ENCODE data around the gene CRIP2. TPM values are rescaled to one million over a fixed set of nuclear protein-coding genes. Genes with fewer than 3 reads are reported as not detected.

CRIP2 gene
- polyA plus RNA-seq, 1 donor (not counting 4 experiments of a cell fraction or from before 2014, with no cell fraction given) = 4.8 TPM

GRCh38 chr14:105430042-105430441 is 44.6 kb upstream of the CRIP2 start:
- FAIRE-seq (no peak), DNase-seq (ENCODE audit: low read depth, low spot score) (no peak)
- dilution Hi-C loops (cut with MboI; ENCODE audit: extremely low pct_ligation_motif_present, low sequenced_read_pairs) = no loop called here
- Histone ChIP-seq H3K4me2 (ENCODE audit: control insufficient read depth, extremely low read depth, insufficient read depth, low read depth, low read length) (no peak overlapping the region), H2AFZ (ENCODE audit: control insufficient read depth, low read length) (no peak overlapping the region), H3K27me3 (ENCODE audit: control insufficient read depth, extremely low read depth, insufficient read depth, low read length) (no peaks in the 10 kb centered on the region), H3K36me3 (ENCODE audit: control insufficient read depth in 2 of 2, extremely low read depth in 1 of 2, insufficient read depth in 2 of 2, low read length in 2 of 2) (peaks cover 9 to 23% of the 10 kb centered on the region in 2 experiments), H3K9me3 (ENCODE audit: control insufficient read depth, low read depth, low read length) (no peaks in the 10 kb centered on the region), H3K9me1 (ENCODE audit: control insufficient read depth, extremely low read depth, insufficient read depth, low read length) (peaks cover 2% of the 10 kb centered on the region), H3K9ac (ENCODE audit: control insufficient read depth, extremely low read depth, insufficient read depth, low read length) (no peak overlapping the region), H3K27ac (ENCODE audit: control insufficient read depth, insufficient read depth, low read length) (no peak overlapping the region), H3K79me2 (ENCODE audit: control insufficient read depth, insufficient read depth, low read length) (peaks cover 82% of the 10 kb centered on the region), H4K20me1 (ENCODE audit: control insufficient read depth, extremely low read depth, insufficient read depth, low read length) (peaks cover 23% of the 10 kb centered on the region), H3K4me3 (ENCODE audit: control insufficient read depth in 2 of 3, extremely low read depth in 1 of 3, insufficient read depth in 2 of 3, low read depth in 1 of 3, low read length in 3 of 3) (no peak overlapping the region), H3K4me1 (ENCODE audit: control insufficient read depth, extremely low read depth, insufficient read depth, low read length) (peaks cover 13% of the 10 kb centered on the region)
- TF ChIP-seq CTCF (optimal IDR thresholded peaks at IDR 0.05 in 1 of 3, IDR thresholded peaks at IDR 0.05 in 1 of 3, conservative IDR thresholded peaks at IDR 0.05 in 1 of 3; ENCODE audit: extremely low read depth in 1 of 3, insufficient read depth in 2 of 3, low read length in 3 of 3) = no peak
- TF ChIP-seq EZH2 (IDR thresholded peaks at IDR 0.05; ENCODE audit: low read length) = no peak

GRCh38 chr14:105430565-105430964 is 44.1 kb upstream of the CRIP2 start:
- Histone ChIP-seq H3K27ac (ENCODE audit: control insufficient read depth, insufficient read depth, low read length) (peak overlapping the region; percentile 47), H3K79me2 (ENCODE audit: control insufficient read depth, insufficient read depth, low read length) (peaks cover 82% of the 10 kb centered on the region), H3K4me1 (ENCODE audit: control insufficient read depth, extremely low read depth, insufficient read depth, low read length) (peaks cover 13% of the 10 kb centered on the region), H3K9ac (ENCODE audit: control insufficient read depth, extremely low read depth, insufficient read depth, low read length) (no peak overlapping the region), H3K36me3 (ENCODE audit: control insufficient read depth in 2 of 2, extremely low read depth in 1 of 2, insufficient read depth in 2 of 2, low read length in 2 of 2) (peaks cover 6 to 23% of the 10 kb centered on the region in 2 experiments), H4K20me1 (ENCODE audit: control insufficient read depth, extremely low read depth, insufficient read depth, low read length) (peaks cover 23% of the 10 kb centered on the region), H3K9me3 (ENCODE audit: control insufficient read depth, low read depth, low read length) (no peaks in the 10 kb centered on the region), H2AFZ (ENCODE audit: control insufficient read depth, low read length) (no peak overlapping the region), H3K4me2 (ENCODE audit: control insufficient read depth, extremely low read depth, insufficient read depth, low read depth, low read length) (peak overlapping the region; percentile 62), H3K4me3 (ENCODE audit: control insufficient read depth in 2 of 3, extremely low read depth in 1 of 3, insufficient read depth in 2 of 3, low read depth in 1 of 3, low read length in 3 of 3) (peak overlapping the region in 1 of 3 experiments; percentile 26), H3K9me1 (ENCODE audit: control insufficient read depth, extremely low read depth, insufficient read depth, low read length) (peaks cover 2% of the 10 kb centered on the region), H3K27me3 (ENCODE audit: control insufficient read depth, extremely low read depth, insufficient read depth, low read length) (no peaks in the 10 kb centered on the region)
- DNase-seq (ENCODE audit: low read depth, low spot score) (peak; percentile 23), FAIRE-seq (peak; percentile 92)
- dilution Hi-C loops (cut with MboI; ENCODE audit: extremely low pct_ligation_motif_present, low sequenced_read_pairs) = no loop called here
- TF ChIP-seq CTCF (optimal IDR thresholded peaks at IDR 0.05 in 1 of 3, IDR thresholded peaks at IDR 0.05 in 1 of 3, conservative IDR thresholded peaks at IDR 0.05 in 1 of 3; ENCODE audit: extremely low read depth in 1 of 3, insufficient read depth in 2 of 3, low read length in 3 of 3) (no peak), EZH2 (IDR thresholded peaks at IDR 0.05; ENCODE audit: low read length) (no peak)

Data from keratinocyte (primary cell).